ENCODE results near the gene COQ8A. TPM values are rescaled to one million over a fixed set of nuclear protein-coding genes. Genes with fewer than 3 reads are reported as not detected.

COQ8A gene
- total RNA-seq, 1 donor from 2014 or later = 29.7 TPM

DNA sequence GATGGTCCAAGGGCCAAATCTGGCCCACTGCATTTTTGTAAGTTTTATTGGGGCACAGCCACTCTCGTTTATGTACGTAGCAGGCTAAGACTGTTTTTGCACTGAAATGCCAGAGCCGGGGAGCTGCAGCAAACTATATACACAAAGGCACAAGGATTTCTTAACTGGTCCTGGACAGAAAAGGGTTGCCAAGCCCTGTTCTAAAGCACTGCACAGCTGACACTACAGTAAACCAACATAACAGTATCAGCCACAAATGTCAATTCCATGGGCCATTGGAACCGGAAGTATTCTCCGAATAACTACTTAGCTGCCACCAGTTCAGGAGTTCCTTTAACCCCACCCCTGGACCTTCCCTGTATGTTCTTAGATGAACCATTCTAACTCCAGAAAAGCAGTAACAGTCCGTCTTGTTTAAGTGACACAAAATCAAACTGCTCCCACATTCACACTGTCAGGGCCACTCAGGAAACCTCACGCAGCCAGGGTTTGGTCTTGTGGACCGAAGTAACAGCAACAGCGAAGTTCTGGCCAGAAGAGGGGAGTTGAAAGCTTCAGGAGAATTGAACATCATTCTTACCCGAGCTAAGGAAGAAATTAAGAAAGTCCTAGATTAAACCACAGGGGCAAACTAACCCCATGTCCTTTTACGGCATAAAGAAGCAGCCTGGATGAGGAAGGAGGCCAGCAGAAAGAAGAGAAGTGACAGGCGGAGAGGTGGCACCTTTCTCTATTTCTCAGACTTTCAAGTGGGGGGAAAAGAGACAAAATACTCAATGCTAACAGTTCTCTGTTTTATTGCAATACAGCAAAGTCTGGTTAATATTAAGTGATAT lies 49.2 kb downstream of the COQ8A start:
- Mint-ChIP-seq H3K4me3 (no peak overlapping the region), H3K27me3 (no peaks in the 10 kb centered on the region), H3K4me1 (ENCODE audit: unreplicated experiment) (peaks cover 28% of the 10 kb centered on the region), H3K36me3 (peaks cover 11% of the 10 kb centered on the region), H3K27ac (peak overlapping the region; percentile 67), H3K9me3 (no peaks in the 10 kb centered on the region)
- TF ChIP-seq, protein P1, sequence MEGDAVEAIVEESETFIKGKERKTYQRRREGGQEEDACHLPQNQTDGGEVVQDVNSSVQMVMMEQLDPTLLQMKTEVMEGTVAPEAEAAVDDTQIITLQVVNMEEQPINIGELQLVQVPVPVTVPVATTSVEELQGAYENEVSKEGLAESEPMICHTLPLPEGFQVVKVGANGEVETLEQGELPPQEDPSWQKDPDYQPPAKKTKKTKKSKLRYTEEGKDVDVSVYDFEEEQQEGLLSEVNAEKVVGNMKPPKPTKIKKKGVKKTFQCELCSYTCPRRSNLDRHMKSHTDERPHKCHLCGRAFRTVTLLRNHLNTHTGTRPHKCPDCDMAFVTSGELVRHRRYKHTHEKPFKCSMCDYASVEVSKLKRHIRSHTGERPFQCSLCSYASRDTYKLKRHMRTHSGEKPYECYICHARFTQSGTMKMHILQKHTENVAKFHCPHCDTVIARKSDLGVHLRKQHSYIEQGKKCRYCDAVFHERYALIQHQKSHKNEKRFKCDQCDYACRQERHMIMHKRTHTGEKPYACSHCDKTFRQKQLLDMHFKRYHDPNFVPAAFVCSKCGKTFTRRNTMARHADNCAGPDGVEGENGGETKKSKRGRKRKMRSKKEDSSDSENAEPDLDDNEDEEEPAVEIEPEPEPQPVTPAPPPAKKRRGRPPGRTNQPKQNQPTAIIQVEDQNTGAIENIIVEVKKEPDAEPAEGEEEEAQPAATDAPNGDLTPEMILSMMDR (conservative IDR thresholded peaks at IDR 0.05) = no peak
- no peak for DNase-seq (ENCODE audit: extremely low spot score, unreplicated experiment)

DNA sequence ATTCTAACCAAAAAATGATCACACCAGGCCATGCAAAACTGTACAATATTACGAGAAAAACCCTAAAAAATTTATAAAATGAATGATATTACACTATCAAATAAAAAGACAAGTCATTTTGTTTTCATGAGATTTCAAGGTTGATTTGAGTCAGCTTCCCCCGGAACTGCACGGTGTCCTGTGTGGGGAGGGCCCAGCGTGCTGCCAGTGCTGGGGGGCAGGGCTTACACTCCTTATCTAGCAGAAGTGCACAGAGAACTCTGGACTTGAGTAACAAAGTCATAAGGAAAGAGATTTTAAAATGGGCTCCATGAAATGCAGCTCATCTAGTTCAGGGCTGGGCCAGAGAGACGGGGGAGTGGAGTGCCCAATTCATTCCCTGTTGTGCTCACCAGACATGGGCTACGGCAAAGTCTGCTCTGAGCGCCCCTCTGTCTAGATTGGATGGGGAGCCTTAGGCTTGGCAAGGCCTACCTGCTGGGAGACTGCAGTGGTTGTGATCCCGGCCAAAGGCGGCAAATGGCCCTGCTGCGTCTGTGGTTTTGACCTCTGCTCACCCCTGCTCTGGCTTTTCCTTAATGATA lies 50.1 kb downstream of the COQ8A start:
- Mint-ChIP-seq H3K4me1 (ENCODE audit: unreplicated experiment) (peaks cover 38% of the 10 kb centered on the region), H3K27me3 (no peaks in the 10 kb centered on the region)

GRCh38 chr1:226991920-226992319 lies 51.8 kb downstream of the COQ8A start:
- Mint-ChIP-seq H3K36me3 (peaks cover 7% of the 10 kb centered on the region), H3K27ac (no peak overlapping the region), H3K9me3 (no peaks in the 10 kb centered on the region), H3K4me1 (ENCODE audit: unreplicated experiment) (peaks cover 46% of the 10 kb centered on the region), H3K27me3 (no peaks in the 10 kb centered on the region), H3K4me3 (no peak overlapping the region)
- TF ChIP-seq, protein P1 (conservative IDR thresholded peaks at IDR 0.05) = no peak
- DNase-seq (ENCODE audit: extremely low spot score, unreplicated experiment) = no peak

More for the DNA sequence above, 50.1 kb downstream of the COQ8A start:
- Mint-ChIP-seq H3K27ac (no peak overlapping the region), H3K4me3 (no peak overlapping the region), H3K9me3 (no peaks in the 10 kb centered on the region), H3K36me3 (peaks cover 11% of the 10 kb centered on the region)
- peak; percentile 54 for DNase-seq (ENCODE audit: extremely low spot score, unreplicated experiment)
- TF ChIP-seq, protein P1 (conservative IDR thresholded peaks at IDR 0.05) = no peak

GRCh38 chr1:226993814-226994585 lies 53.9 kb downstream of the COQ8A start:
- DNase-seq (ENCODE audit: extremely low spot score, unreplicated experiment) = no peak
- H3K4me1 Mint-ChIP-seq (ENCODE audit: unreplicated experiment) = peaks cover 44% of the 10 kb centered on the region

More at GRCh38 chr1:226993814-226994585, 53.9 kb downstream of the COQ8A start:
- Mint-ChIP-seq H3K36me3 (peaks cover 19% of the 10 kb centered on the region), H3K27ac (peak overlapping the region; percentile 37), H3K4me3 (peak overlapping the region; percentile 18), H3K9me3 (peaks cover 6% of the 10 kb centered on the region), H3K27me3 (no peaks in the 10 kb centered on the region)
- TF ChIP-seq, protein P1 (conservative IDR thresholded peaks at IDR 0.05) = no peak
